Measurements from ENCODE around the gene IPPK.
A peak's percentile ranks its signal among the peaks of the same experiment; 100 is the strongest.

Gene IPPK

GRCh38 chr9:92655896-92656536 lies 13.9 kb downstream of the IPPK start:
- DNase-seq = no peak

GRCh38 chr9:92655366-92655765 lies 14.6 kb downstream of the IPPK start:
- DNase-seq = no peak

- DNase-seq = no peak
Measured at GRCh38 chr9:92654481-92655301, 15.2 kb downstream of the IPPK start.

- DNase-seq = no peak
Measured at GRCh38 chr9:92652461-92652860, 17.5 kb downstream of the IPPK start.

- peak; percentile 10 for DNase-seq
Measured at GRCh38 chr9:92650839-92651621, 18.9 kb downstream of the IPPK start.

- no peak for DNase-seq
Measured at GRCh38 chr9:92650296-92650695, 19.6 kb downstream of the IPPK start.

- no peak for DNase-seq
Measured at GRCh38 chr9:92649007-92649406, 20.9 kb downstream of the IPPK start.

GRCh38 chr9:92648474-92648971 lies 21.4 kb downstream of the IPPK start:
- DNase-seq = no peak

GRCh38 chr9:92647671-92648473 lies 22.1 kb downstream of the IPPK start:
- no peak for DNase-seq

- no peak for DNase-seq
Measured at GRCh38 chr9:92645041-92645440, 24.9 kb downstream of the IPPK start.

GRCh38 chr9:92644278-92644677 lies 25.7 kb downstream of the IPPK start:
- no peak for DNase-seq

GRCh38 chr9:92642564-92642963 lies 27.4 kb downstream of the IPPK start:
- no peak for DNase-seq

- no peak for DNase-seq
Measured at GRCh38 chr9:92642041-92642451, 27.9 kb downstream of the IPPK start.

- DNase-seq = no peak
Measured at GRCh38 chr9:92641092-92641809, 28.7 kb downstream of the IPPK start.

- DNase-seq = no peak
Measured at GRCh38 chr9:92640398-92641091, 29.4 kb downstream of the IPPK start.

- no peak for DNase-seq
Measured at GRCh38 chr9:92639791-92640271, 30.1 kb downstream of the IPPK start.

GRCh38 chr9:92639124-92639523 lies 30.8 kb downstream of the IPPK start:
- DNase-seq = no peak

GRCh38 chr9:92638621-92639101 lies 31.3 kb downstream of the IPPK start:
- DNase-seq = no peak

- DNase-seq = no peak
Measured at GRCh38 chr9:92637886-92638620, 31.9 kb downstream of the IPPK start.

GRCh38 chr9:92637326-92637725 lies 32.6 kb downstream of the IPPK start:
- DNase-seq = no peak
